HuH-7 (cell line): Measurements from ENCODE around the gene KLF11.
A peak's percentile ranks its signal among the peaks of the same experiment; 100 is the strongest.

Source experiments
- DNase-seq: peaks from one replicate; pipeline ENCODE4 v3.0.0; 2011; ENCODE audit warnings: low spot score

Gene KLF11

GRCh38 chr2:10042301-10043161 is 819 bp upstream of the KLF11 start:
- DNase-seq, result no peak

- DNase-seq, result peak; percentile 79
These were observed 704 bp downstream of the KLF11 start for GRCh38 chr2:10043906-10044601.

- DNase-seq, result no peak
These were observed 2.4 kb downstream of the KLF11 start for GRCh38 chr2:10045561-10046355.

GRCh38 chr2:10046931-10047330 is 3.6 kb downstream of the KLF11 start:
- DNase-seq, result no peak

GRCh38 chr2:10047616-10048500 is 4.5 kb downstream of the KLF11 start:
- no peak for DNase-seq

GRCh38 chr2:10048501-10049171 is 5.3 kb downstream of the KLF11 start:
- DNase-seq, result peak; percentile 62

- DNase-seq, result no peak
These were observed 8.9 kb downstream of the KLF11 start for GRCh38 chr2:10052216-10052615.

- no peak for DNase-seq
These were observed 10.0 kb downstream of the KLF11 start for GRCh38 chr2:10053351-10053750.

- no peak for DNase-seq
These were observed 11.1 kb downstream of the KLF11 start for GRCh38 chr2:10054424-10054823.

- no peak for DNase-seq
These were observed 11.6 kb downstream of the KLF11 start for GRCh38 chr2:10054976-10055375.

- DNase-seq, result no peak
These were observed 13.1 kb downstream of the KLF11 start for GRCh38 chr2:10056439-10056838.

- DNase-seq, result peak; percentile 51
These were observed 14.1 kb downstream of the KLF11 start for GRCh38 chr2:10057231-10058107.

GRCh38 chr2:10058251-10059015 is 15.1 kb downstream of the KLF11 start:
- no peak for DNase-seq

GRCh38 chr2:10059016-10059351 is 15.6 kb downstream of the KLF11 start:
- DNase-seq, result no peak

- no peak for DNase-seq
These were observed 16.4 kb downstream of the KLF11 start for GRCh38 chr2:10059552-10060335.

- DNase-seq, result no peak
These were observed 18.0 kb downstream of the KLF11 start for GRCh38 chr2:10061221-10061925.

- DNase-seq, result no peak
These were observed 19.6 kb downstream of the KLF11 start for GRCh38 chr2:10062931-10063365.

- no peak for DNase-seq
These were observed 20.2 kb downstream of the KLF11 start for GRCh38 chr2:10063566-10063965.
